C1 segment of cervical spinal cord (tissue), 14 donors: ENCODE results near the gene TDRD9.

ENCODE experiments used
- DNase-seq, 14 donors: peaks; one replicate each; lab custom pipeline; 2025; lab: John Stamatoyannopoulos, UW

Gene TDRD9

GRCh38 chr14:103925316-103925715 lies 2.9 kb upstream of the TDRD9 start:
- DNase-seq, result no peak

- DNase-seq, result no peak
Observed at GRCh38 chr14:103927566-103927965, 690 bp upstream of the TDRD9 start.

- DNase-seq, result no peak
Observed at GRCh38 chr14:103930051-103930604, 1.9 kb downstream of the TDRD9 start.

- no peak for DNase-seq
Observed at GRCh38 chr14:103931422-103931821, 3.2 kb downstream of the TDRD9 start.

- DNase-seq, result no peak
Observed at GRCh38 chr14:103932791-103933490, 4.7 kb downstream of the TDRD9 start.

- no peak for DNase-seq
Observed at GRCh38 chr14:103935102-103935501, 6.8 kb downstream of the TDRD9 start.

- no peak for DNase-seq
Observed at GRCh38 chr14:103941462-103941861, 13.2 kb downstream of the TDRD9 start.

- DNase-seq, result no peak
Observed at GRCh38 chr14:103941973-103942736, 13.9 kb downstream of the TDRD9 start, which contains the start of gene RD3L. RD3L (minus strand) TSS chr14:103942529; CDS start chr14:103941695, 834 bp downstream.

GRCh38 chr14:103943673-103944072 lies 15.4 kb downstream of the TDRD9 start:
- no peak for DNase-seq

- no peak for DNase-seq
Observed at GRCh38 chr14:103946975-103947374, 18.7 kb downstream of the TDRD9 start.

GRCh38 chr14:103948442-103948841 lies 20.2 kb downstream of the TDRD9 start:
- DNase-seq, result no peak

GRCh38 chr14:103949131-103949790 lies 21.0 kb downstream of the TDRD9 start:
- no peak for DNase-seq

- DNase-seq, result no peak
Observed at GRCh38 chr14:103960457-103961055, 32.3 kb downstream of the TDRD9 start.

GRCh38 chr14:103961928-103962578 lies 33.8 kb downstream of the TDRD9 start:
- DNase-seq, result no peak

GRCh38 chr14:103966631-103967030 lies 38.4 kb downstream of the TDRD9 start:
- DNase-seq, result no peak

GRCh38 chr14:103969961-103970360 lies 41.7 kb downstream of the TDRD9 start:
- no peak for DNase-seq

- DNase-seq, result no peak
Observed at GRCh38 chr14:103973354-103973753, 45.1 kb downstream of the TDRD9 start.

- no peak for DNase-seq
Observed at GRCh38 chr14:103974575-103974974, 46.3 kb downstream of the TDRD9 start.

GRCh38 chr14:103980623-103981238 lies 52.5 kb downstream of the TDRD9 start:
- peak in 2 of 14 donors; percentile 2 to 8 for DNase-seq

- DNase-seq, result no peak
Observed at GRCh38 chr14:103984196-103984595, 55.9 kb downstream of the TDRD9 start.

- no peak for DNase-seq
Observed at GRCh38 chr14:103989034-103989433, 60.8 kb downstream of the TDRD9 start.
